SK-N-SH treated with all-trans-retinoic acid at 6 μM for 48 hours (cell line): ENCODE measurements around the gene KIF2A.

Experiments
- ATAC-seq: fragments of 200-7000 bp; cut with Tn5 transposase; 3 replicates; pipeline ENCODE4 v1.9.1; 2020; ENCODE audit warnings: mild to moderate bottlenecking, moderate library complexity
- ARNTL ChIP-seq: fragments of 450-650 bp; formaldehyde crosslinking; IDR thresholded peaks from 2 replicates; pipeline ENCODE4 v1.5.0; 2020; ENCODE audit warnings: low read depth, mild to moderate bottlenecking, moderate library complexity, borderline replicate concordance
- BACH2 ChIP-seq: fragments of 250-450 bp; sonication (Bioruptor Pico); IDR thresholded peaks from 2 replicates; pipeline ENCODE4 v1.9.0; 2021; ENCODE audit warnings: mild to moderate bottlenecking, borderline replicate concordance
- CREB5 ChIP-seq: fragments of 250-450 bp; sonication (Bioruptor Pico); IDR thresholded peaks from 2 replicates; pipeline ENCODE4 v1.5.1; 2020; ENCODE audit warnings: low read depth, mild to moderate bottlenecking, moderate library complexity
- CSDC2 ChIP-seq: fragments of 250-450 bp; sonication (Bioruptor Pico); IDR thresholded peaks from 2 replicates; pipeline ENCODE4 v1.5.0; 2020; ENCODE audit warnings: mild to moderate bottlenecking, moderate library complexity
- CSRNP3 ChIP-seq: fragments of 250-450 bp; sonication (Bioruptor Pico); IDR thresholded peaks from 2 replicates; pipeline ENCODE4 v1.5.1; 2021; ENCODE audit warnings: mild to moderate bottlenecking, moderate library complexity
- ESRRG ChIP-seq: fragments of 250-450 bp; sonication (Bioruptor Pico); IDR thresholded peaks from 2 replicates; pipeline ENCODE4 v1.6.1; 2021; ENCODE audit warnings: mild to moderate bottlenecking
- GLIS3 ChIP-seq: fragments of 250-450 bp; sonication (Bioruptor Pico); IDR thresholded peaks from 2 replicates; pipeline ENCODE4 v1.5.0; 2020; ENCODE audit warnings: mild to moderate bottlenecking, moderate library complexity
- ISL1 ChIP-seq: fragments of 250-450 bp; sonication (Bioruptor Pico); IDR thresholded peaks from 2 replicates; pipeline ENCODE4 v2.1.2; 2022; ENCODE audit warnings: mild to moderate bottlenecking, moderate library complexity
- PATZ1 ChIP-seq: fragments of 250-450 bp; sonication (Bioruptor Pico); IDR thresholded peaks from 2 replicates; pipeline ENCODE4 v1.8.0; 2020; ENCODE audit warnings: mild to moderate bottlenecking, moderate library complexity, borderline replicate concordance
- PPARA ChIP-seq: fragments of 250-450 bp; sonication (Bioruptor Pico); IDR thresholded peaks from 2 replicates; pipeline ENCODE4 v1.5.0; 2020; ENCODE audit warnings: mild to moderate bottlenecking, borderline replicate concordance
- RARB ChIP-seq: fragments of 250-450 bp; sonication (Bioruptor Pico); IDR thresholded peaks from 2 replicates; pipeline ENCODE4 v1.8.0; 2021; ENCODE audit warnings: mild to moderate bottlenecking, moderate library complexity
- SNAI2 ChIP-seq: fragments of 250-450 bp; sonication (Bioruptor Pico); IDR thresholded peaks from 2 replicates; pipeline ENCODE4 v1.5.0; 2020; ENCODE audit warnings: mild to moderate bottlenecking, moderate library complexity
- TCF4 ChIP-seq: fragments of 250-450 bp; sonication (Bioruptor Pico); IDR thresholded peaks from 2 replicates; pipeline ENCODE4 v1.8.0; 2021; ENCODE audit warnings: mild to moderate bottlenecking, moderate library complexity, borderline replicate concordance
- TOX ChIP-seq: fragments of 250-450 bp; sonication (Bioruptor Pico); IDR thresholded peaks from 2 replicates; pipeline ENCODE4 v1.8.0; 2021; ENCODE audit warnings: mild to moderate bottlenecking, moderate library complexity, borderline replicate concordance
- TSHZ2 ChIP-seq: fragments of 250-450 bp; sonication (Bioruptor Pico); IDR thresholded peaks from 2 replicates; pipeline ENCODE4 v1.5.0; 2020; ENCODE audit warnings: mild to moderate bottlenecking, moderate library complexity
- ZC3H10 ChIP-seq: fragments of 250-450 bp; sonication (Bioruptor Pico); IDR thresholded peaks from 2 replicates; pipeline ENCODE4 v1.5.1; 2021; ENCODE audit warnings: mild to moderate bottlenecking, moderate library complexity
- ZFP3 ChIP-seq: fragments of 250-450 bp; sonication (Bioruptor Pico); IDR thresholded peaks from 2 replicates; pipeline ENCODE4 v1.5.0; 2020; ENCODE audit warnings: mild to moderate bottlenecking, moderate library complexity
- ZFP30 ChIP-seq: fragments of 450-650 bp; formaldehyde crosslinking; IDR thresholded peaks from 2 replicates; pipeline ENCODE4 v1.5.0; 2022; ENCODE audit warnings: mild to moderate bottlenecking, moderate library complexity
- ZNF565 ChIP-seq: fragments of 450-650 bp; formaldehyde crosslinking; conservative IDR thresholded peaks from 2 replicates; pipeline ENCODE4 v1.5.0; 2020; ENCODE audit warnings: low read depth, mild to moderate bottlenecking, moderate library complexity
- ZNF70 ChIP-seq: fragments of 450-650 bp; formaldehyde crosslinking; IDR thresholded peaks from 2 replicates; pipeline ENCODE4 v1.5.0; 2020; ENCODE audit warnings: mild to moderate bottlenecking, moderate library complexity
- ZNF8 ChIP-seq: fragments of 450-650 bp; formaldehyde crosslinking; IDR thresholded peaks from 2 replicates; pipeline ENCODE4 v1.5.0; 2020; ENCODE audit warnings: mild to moderate bottlenecking, moderate library complexity
- TF ChIP-seq, protein P1 (sequence below): fragments of 250-450 bp; sonication (Bioruptor Pico); IDR thresholded peaks from 2 replicates; pipeline ENCODE4 v1.8.0; 2021; ENCODE audit warnings: low read depth, mild to moderate bottlenecking, moderate library complexity, borderline replicate concordance

The KIF2A gene

GRCh38 chr5:62372600-62372999 lies 66.6 kb downstream of the KIF2A start:
- TF ChIP-seq ZNF565, result no peak
- no peak for TF ChIP-seq ZFP3 (CRISPR knock-in tag)
- no peak for TF ChIP-seq SNAI2 (CRISPR knock-in tag)
- no peak for TF ChIP-seq CSRNP3
- TF ChIP-seq ZNF70 (CRISPR knock-in tag), result no peak
- no peak for TF ChIP-seq ZC3H10 (CRISPR knock-in tag)
- TF ChIP-seq TOX, result no peak
- TF ChIP-seq ISL1, result no peak
- no peak for TF ChIP-seq ARNTL (CRISPR knock-in tag)
- TF ChIP-seq CSDC2 (CRISPR knock-in tag), result no peak
- TF ChIP-seq, all 23 proteins: peak for 0
- ATAC-seq, result no peak

GRCh38 chr5:62373382-62373781 lies 67.4 kb downstream of the KIF2A start:
- no peak for ATAC-seq
- no peak for TF ChIP-seq ZC3H10 (CRISPR knock-in tag)
- TF ChIP-seq BACH2, result no peak
- no peak for TF ChIP-seq PPARA
- TF ChIP-seq RARB, result no peak
- TF ChIP-seq CREB5 (CRISPR knock-in tag), result no peak
- TF ChIP-seq ZNF565, result no peak
- no peak for TF ChIP-seq CSDC2 (CRISPR knock-in tag)
- TF ChIP-seq ZNF8 (CRISPR knock-in tag), result no peak
- TF ChIP-seq PATZ1 (CRISPR knock-in tag), result no peak
- TF ChIP-seq CSRNP3, result no peak
- TF ChIP-seq TCF4 (CRISPR knock-in tag), result no peak
- TF ChIP-seq ZFP3 (CRISPR knock-in tag), result no peak
- TF ChIP-seq ZNF70 (CRISPR knock-in tag), result no peak
- no peak for TF ChIP-seq ESRRG (CRISPR knock-in tag)
- no peak for TF ChIP-seq TOX
- no peak for TF ChIP-seq GLIS3 (CRISPR knock-in tag)
- TF ChIP-seq ZFP30, result no peak
- TF ChIP-seq, protein P1, sequence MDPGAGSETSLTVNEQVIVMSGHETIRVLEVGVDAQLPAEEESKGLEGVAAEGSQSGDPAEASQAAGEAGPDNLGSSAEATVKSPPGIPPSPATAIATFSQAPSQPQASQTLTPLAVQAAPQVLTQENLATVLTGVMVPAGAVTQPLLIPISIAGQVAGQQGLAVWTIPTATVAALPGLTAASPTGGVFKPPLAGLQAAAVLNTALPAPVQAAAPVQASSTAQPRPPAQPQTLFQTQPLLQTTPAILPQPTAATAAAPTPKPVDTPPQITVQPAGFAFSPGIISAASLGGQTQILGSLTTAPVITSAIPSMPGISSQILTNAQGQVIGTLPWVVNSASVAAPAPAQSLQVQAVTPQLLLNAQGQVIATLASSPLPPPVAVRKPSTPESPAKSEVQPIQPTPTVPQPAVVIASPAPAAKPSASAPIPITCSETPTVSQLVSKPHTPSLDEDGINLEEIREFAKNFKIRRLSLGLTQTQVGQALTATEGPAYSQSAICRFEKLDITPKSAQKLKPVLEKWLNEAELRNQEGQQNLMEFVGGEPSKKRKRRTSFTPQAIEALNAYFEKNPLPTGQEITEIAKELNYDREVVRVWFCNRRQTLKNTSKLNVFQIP, result no peak
- TF ChIP-seq ARNTL (CRISPR knock-in tag), result no peak

- no peak for ATAC-seq
- no peak for TF ChIP-seq PATZ1 (CRISPR knock-in tag)
- TF ChIP-seq, protein P1, result no peak
- no peak for TF ChIP-seq ZNF8 (CRISPR knock-in tag)
- TF ChIP-seq ZFP30, result no peak
- no peak for TF ChIP-seq ZC3H10 (CRISPR knock-in tag)
- no peak for TF ChIP-seq TCF4 (CRISPR knock-in tag)
- no peak for TF ChIP-seq BACH2
- TF ChIP-seq CSDC2 (CRISPR knock-in tag), result no peak
- no peak for TF ChIP-seq ISL1
- TF ChIP-seq GLIS3 (CRISPR knock-in tag), result no peak
- TF ChIP-seq ESRRG (CRISPR knock-in tag), result no peak
- no peak for TF ChIP-seq RARB
- TF ChIP-seq ZFP3 (CRISPR knock-in tag), result no peak
- TF ChIP-seq ZNF565, result no peak
- no peak for TF ChIP-seq TSHZ2 (CRISPR knock-in tag)
- no peak for TF ChIP-seq ZNF70 (CRISPR knock-in tag)
- TF ChIP-seq ARNTL (CRISPR knock-in tag), result no peak
Observed at GRCh38 chr5:62374090-62374489, 68.1 kb downstream of the KIF2A start.
